HG02678 (cell line): Measurements from ENCODE around the gene ZBTB7A.
A peak's percentile ranks its signal among the peaks of the same experiment; 100 is the strongest.

Experiments used
- ATAC-seq: cut with Tn5 transposase; IDR thresholded peaks from one replicate; pipeline ENCODE4 v1.9.1; 2021; ENCODE audit warnings: mild to moderate bottlenecking, moderate library complexity; ENCODE audit not compliant: unreplicated experiment

ZBTB7A gene

GRCh38 chr19:4069331-4069959 lies 2.7 kb upstream of the ZBTB7A start:
- no peak for ATAC-seq

DNA sequence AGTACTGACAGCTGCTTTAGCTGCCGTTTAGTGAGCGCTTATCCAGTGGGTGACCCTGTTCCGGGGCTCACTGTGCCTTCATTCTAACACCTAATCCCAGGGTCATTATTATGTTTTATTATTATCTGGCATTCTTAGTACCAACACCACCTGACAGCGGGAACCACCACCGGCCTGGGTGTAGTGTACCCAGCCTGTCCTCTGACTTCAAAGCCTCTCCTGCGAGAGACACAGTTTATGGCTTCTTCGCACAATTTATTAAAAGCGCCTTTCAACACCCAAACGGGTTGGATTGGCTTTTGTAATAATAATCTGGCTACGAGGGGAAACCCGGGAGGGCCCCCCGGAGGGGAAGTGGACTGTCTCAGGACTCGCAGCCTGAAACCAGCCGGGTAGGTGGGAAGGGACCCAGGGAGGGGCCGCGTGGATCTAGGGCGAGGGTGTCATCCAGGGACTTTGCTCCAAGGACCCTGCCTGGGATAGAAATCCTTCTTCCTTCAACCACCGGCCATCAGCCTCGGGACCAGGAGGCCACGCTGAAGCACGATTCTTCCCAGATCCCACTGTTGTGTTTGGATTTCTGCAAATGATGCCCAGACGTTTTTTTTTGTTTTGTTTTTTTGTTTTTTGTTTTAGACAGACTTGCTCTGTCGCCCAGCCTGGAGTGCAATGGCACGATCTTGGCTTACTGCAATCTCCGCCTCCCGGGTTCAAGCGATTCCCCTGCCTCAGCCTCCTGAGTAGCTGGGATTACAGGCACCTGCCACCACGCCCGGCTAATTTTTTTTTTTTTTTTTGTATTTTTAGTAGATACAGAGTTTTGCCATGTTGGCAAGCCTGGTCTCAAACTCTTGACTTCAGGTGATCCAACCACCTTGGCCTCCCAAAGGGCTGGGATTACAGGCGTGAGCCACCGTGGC lies 1.6 kb upstream of the ZBTB7A start:
- no peak for ATAC-seq

- ATAC-seq = no peak
Measured at GRCh38 chr19:4067396-4068046, 822 bp upstream of the ZBTB7A start.

- ATAC-seq = no peak
Measured at GRCh38 chr19:4066176-4066606, 508 bp downstream of the ZBTB7A start.

GRCh38 chr19:4065430-4066175 lies 1.1 kb downstream of the ZBTB7A start:
- peak; percentile 78 for ATAC-seq

GRCh38 chr19:4064496-4065260 lies 2.0 kb downstream of the ZBTB7A start:
- peak; percentile 1 for ATAC-seq

GRCh38 chr19:4064149-4064495 lies 2.6 kb downstream of the ZBTB7A start:
- ATAC-seq = no peak

- no peak for ATAC-seq
Measured at GRCh38 chr19:4063369-4064148, 3.1 kb downstream of the ZBTB7A start.

GRCh38 chr19:4062419-4063368 lies 4.0 kb downstream of the ZBTB7A start:
- ATAC-seq = no peak

DNA sequence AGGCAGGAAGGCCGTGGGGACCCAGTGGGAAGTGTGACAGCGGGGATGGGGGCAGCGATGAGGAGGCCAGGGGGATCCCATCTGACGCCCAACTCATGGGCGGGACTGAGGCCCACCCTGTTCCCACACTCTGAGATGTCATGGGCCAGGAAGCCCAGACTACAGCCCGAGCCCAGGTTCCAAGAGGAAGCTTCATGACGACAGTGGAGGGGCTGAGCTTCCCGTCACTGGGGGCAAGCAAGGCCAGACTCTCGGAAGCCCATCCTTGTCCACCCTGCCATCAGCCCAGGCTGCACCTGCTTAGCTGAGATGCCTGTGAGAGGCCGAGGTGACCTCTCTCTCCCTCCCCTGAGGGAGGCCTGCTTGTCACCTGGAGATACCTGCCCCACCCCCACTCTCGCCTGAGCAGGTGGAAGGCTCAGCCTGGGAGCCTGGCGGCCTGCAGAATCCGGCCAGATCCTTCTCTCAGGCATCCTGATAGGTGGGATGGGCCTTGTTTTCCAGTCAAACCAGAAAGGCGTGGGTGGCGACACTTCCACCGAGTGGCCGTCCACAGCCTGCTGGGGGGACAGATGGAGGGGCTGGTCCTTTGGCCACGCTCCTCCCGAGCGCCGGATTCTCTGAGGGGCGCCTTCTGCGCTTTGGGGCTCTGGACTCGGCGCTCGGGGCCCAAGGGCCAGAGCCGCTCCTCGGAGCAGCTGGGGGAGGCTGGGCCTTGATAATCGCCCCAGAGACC lies 4.8 kb downstream of the ZBTB7A start:
- ATAC-seq = no peak

DNA sequence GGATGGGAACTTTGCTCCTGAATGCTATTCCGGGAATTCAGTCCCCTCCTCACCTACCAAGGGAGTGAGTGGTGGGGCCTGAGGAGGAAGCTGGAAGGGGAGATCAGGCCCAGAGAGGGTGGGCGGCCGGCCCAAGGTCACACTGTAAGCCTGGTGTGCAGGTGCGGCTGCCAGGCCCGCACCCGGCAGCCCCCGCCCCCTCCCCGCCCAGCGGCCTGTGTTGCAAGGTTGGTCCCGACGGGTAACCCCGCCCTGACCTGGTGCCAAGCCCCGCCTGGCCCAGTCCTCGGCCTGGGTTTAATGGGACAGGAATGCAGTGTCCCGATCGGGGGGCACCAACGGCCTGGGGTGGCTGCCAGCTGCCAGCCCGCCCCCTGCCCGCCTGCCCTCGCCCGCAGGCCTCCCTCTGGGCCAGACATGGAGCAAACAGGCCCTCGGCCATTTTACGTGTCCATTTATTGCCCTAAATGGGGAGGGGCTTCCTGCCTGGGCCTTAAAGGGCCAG lies 5.5 kb downstream of the ZBTB7A start:
- ATAC-seq = no peak

- ATAC-seq = no peak
Measured at GRCh38 chr19:4060621-4061177, 6.0 kb downstream of the ZBTB7A start.

- no peak for ATAC-seq
Measured at GRCh38 chr19:4059891-4060620, 6.6 kb downstream of the ZBTB7A start.

GRCh38 chr19:4059453-4059871 lies 7.2 kb downstream of the ZBTB7A start:
- no peak for ATAC-seq

DNA sequence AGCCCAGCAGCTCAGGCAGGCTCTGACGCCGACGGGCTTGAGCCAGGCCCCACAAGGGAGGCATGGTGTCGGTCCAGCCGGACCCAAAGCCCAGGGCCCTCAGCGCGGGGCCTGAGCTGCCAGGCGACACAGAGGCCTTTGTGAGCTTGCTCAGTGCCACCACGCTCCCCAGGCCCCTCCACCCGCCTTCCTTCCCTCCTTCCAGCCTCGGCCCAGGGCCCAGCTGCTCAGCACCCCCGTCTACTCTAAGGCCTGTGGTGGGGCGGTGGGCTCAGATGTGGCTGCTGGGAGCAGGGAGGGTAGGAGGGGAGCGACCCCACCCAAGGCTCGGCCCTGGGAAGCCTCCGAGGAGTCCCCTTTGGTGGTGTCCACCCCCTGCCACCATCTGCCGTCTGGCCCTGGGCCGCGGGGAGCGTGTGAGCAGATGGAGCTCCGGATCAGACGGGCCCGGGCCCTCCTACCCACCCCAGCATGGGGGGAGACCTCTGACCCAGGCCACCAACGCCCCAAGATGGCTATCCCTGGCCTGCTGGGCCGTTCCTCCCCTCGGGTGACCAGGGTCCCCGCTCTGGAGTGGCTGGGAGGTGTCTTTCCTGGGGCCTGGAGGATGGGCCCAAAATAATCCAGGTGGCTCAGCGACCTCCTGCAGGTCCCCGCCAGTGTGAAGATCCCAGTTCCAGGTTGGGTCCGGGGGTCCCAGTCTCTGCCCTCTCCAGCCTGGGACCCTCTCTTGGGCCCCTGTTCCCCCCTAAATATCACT lies 7.8 kb downstream of the ZBTB7A start:
- ATAC-seq = no peak
